Measurements from ENCODE around the gene ZMYND8. TPM values are rescaled to one million over a fixed set of nuclear protein-coding genes. Genes with fewer than 3 reads are reported as not detected.

The ZMYND8 gene
- total and polyA plus RNA-seq, 2 donors (not counting 3 experiments of a cell fraction or from before 2014, with no cell fraction given), result 30.6 to 75.2 TPM

DNA sequence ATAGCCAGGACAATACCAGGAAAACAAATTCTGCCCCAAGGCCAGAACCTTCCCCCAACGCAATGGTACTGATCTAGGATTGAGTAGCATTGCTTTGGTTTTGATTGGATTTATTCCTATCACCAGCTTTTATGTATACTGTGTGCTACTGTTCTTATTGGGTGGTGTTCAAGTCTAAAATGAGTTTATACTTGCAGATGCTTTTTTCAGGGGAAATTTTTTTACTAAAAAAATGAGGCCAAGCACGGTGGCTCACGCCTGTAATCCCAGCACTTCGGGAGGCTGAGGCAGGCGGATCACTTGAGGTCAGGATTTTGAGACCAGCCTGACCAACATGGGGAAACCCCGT, 116.8 kb downstream of the ZMYND8 start:
- no peak for DNase-seq (ENCODE audit: low read depth, low spot score)
- Histone ChIP-seq H3K4me2 (ENCODE audit: insufficient read depth, low read length) (no peak overlapping the region), H4K20me1 (replicated peaks; ENCODE audit: control insufficient read depth, extremely low read depth, insufficient read depth, low read length) (no peaks in the 10 kb centered on the region), H3K36me3 (ENCODE audit: control insufficient read depth in 2 of 2, extremely low read depth in 1 of 2, insufficient read depth in 2 of 2, low read length in 2 of 2) (peaks cover 24 to 38% of the 10 kb centered on the region in 2 experiments), H3K9me3 (replicated peaks; ENCODE audit: control insufficient read depth, insufficient read depth, low read length) (no peaks in the 10 kb centered on the region), H3K4me1 (ENCODE audit: control insufficient read depth, extremely low read depth, insufficient read depth, low read length) (no peaks in the 10 kb centered on the region), H3K79me2 (ENCODE audit: control insufficient read depth, insufficient read depth, low read length) (peaks cover 13% of the 10 kb centered on the region), H3K9me1 (replicated peaks; ENCODE audit: control insufficient read depth, extremely low read depth, insufficient read depth, low read length) (no peaks in the 10 kb centered on the region), H3K27me3 (ENCODE audit: control insufficient read depth in 2 of 2, insufficient read depth in 2 of 2, low read length in 2 of 2) (no peaks in the 10 kb centered on the region), H3K4me3 (replicated peaks in 1 of 3; ENCODE audit: insufficient read depth in 1 of 3, low read depth in 1 of 3, low read length in 3 of 3) (no peak overlapping the region), H2AFZ (ENCODE audit: low read depth, low read length) (no peak overlapping the region), H3K27ac (ENCODE audit: insufficient read depth, low read depth, low read length) (no peak overlapping the region), H3K9ac (replicated peaks; ENCODE audit: extremely low read depth, insufficient read depth, low read length) (no peak overlapping the region)
- intact Hi-C loops (cut with micrococcal nuclease), result no loop called here
- BruUV-seq (replicated peaks), result no TSS peak
- CTCF ChIA-PET, result no interaction called here
- TF ChIP-seq POLR2A (IDR thresholded peaks at IDR 0.05; ENCODE audit: low read depth, low read length), result no peak
- no peak for TF ChIP-seq EZH2 (IDR thresholded peaks at IDR 0.05; ENCODE audit: borderline replicate concordance, low read depth, low read length, severe bottlenecking)
- no peak for TF ChIP-seq JUN (IDR thresholded peaks at IDR 0.05; ENCODE audit: borderline replicate concordance, insufficient read depth, insufficient read length, low read depth)
- no peak for TF ChIP-seq GATA2 (IDR thresholded peaks at IDR 0.05; ENCODE audit: insufficient read depth, insufficient read length, low read depth, low read length)
- TF ChIP-seq, protein P1, sequence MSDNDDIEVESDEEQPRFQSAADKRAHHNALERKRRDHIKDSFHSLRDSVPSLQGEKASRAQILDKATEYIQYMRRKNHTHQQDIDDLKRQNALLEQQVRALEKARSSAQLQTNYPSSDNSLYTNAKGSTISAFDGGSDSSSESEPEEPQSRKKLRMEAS (IDR thresholded peaks at IDR 0.05; ENCODE audit: insufficient read depth, insufficient read length), result no peak
- TF ChIP-seq FOS (IDR thresholded peaks at IDR 0.05; ENCODE audit: borderline replicate concordance, insufficient read depth, low read length), result no peak
- no peak for TF ChIP-seq POLR2AphosphoS5 (IDR thresholded peaks at IDR 0.05; ENCODE audit: insufficient read depth, low read depth, low read length)
- TF ChIP-seq, protein P2, sequence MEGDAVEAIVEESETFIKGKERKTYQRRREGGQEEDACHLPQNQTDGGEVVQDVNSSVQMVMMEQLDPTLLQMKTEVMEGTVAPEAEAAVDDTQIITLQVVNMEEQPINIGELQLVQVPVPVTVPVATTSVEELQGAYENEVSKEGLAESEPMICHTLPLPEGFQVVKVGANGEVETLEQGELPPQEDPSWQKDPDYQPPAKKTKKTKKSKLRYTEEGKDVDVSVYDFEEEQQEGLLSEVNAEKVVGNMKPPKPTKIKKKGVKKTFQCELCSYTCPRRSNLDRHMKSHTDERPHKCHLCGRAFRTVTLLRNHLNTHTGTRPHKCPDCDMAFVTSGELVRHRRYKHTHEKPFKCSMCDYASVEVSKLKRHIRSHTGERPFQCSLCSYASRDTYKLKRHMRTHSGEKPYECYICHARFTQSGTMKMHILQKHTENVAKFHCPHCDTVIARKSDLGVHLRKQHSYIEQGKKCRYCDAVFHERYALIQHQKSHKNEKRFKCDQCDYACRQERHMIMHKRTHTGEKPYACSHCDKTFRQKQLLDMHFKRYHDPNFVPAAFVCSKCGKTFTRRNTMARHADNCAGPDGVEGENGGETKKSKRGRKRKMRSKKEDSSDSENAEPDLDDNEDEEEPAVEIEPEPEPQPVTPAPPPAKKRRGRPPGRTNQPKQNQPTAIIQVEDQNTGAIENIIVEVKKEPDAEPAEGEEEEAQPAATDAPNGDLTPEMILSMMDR (IDR thresholded peaks at IDR 0.05; ENCODE audit: extremely low read depth in 1 of 2, insufficient read depth in 1 of 2, low read depth in 1 of 2, low read length in 2 of 2), result no peak
- no peak for TF ChIP-seq MYC (IDR thresholded peaks at IDR 0.05; ENCODE audit: low read depth, low read length)
- no peak for FAIRE-seq
- dilution Hi-C loops (cut with MboI; ENCODE audit: extremely low pct_ligation_motif_present, low sequenced_read_pairs), result no loop called here
- POLR2A ChIA-PET, result no interaction called here

All from endothelial cell of umbilical vein (primary cell).